NB4 (cell line): ENCODE measurements around the gene TFR2.

Experiments used
- DNase-seq: peaks from one replicate; pipeline ENCODE4 v3.0.0; 2010; ENCODE audit warnings: low read depth
- H3K4me3 ChIP-seq: one replicate; pipeline ENCODE4 v1.5.1; 2011; ENCODE audit warnings: mild to moderate bottlenecking, low read depth, low read length, moderate library complexity
- CTCF ChIP-seq: IDR thresholded peaks from one replicate; pipeline ENCODE4 v1.5.1; 2012; ENCODE audit warnings: low read depth, low read length
- MAX ChIP-seq: IDR thresholded peaks from 2 replicates; pipeline ENCODE4 v1.6.1; 2011; ENCODE audit warnings: low read depth, low read length
- MYC ChIP-seq: IDR thresholded peaks from 2 replicates; pipeline ENCODE4 v1.6.1; 2011; ENCODE audit warnings: low read depth, low read length
- POLR2A ChIP-seq: IDR thresholded peaks from 2 replicates; pipeline ENCODE4 v1.6.1; 2011; ENCODE audit warnings: mild to moderate bottlenecking; ENCODE audit not compliant: insufficient read length; ENCODE audit errors: extremely low read depth

TFR2 gene

DNA sequence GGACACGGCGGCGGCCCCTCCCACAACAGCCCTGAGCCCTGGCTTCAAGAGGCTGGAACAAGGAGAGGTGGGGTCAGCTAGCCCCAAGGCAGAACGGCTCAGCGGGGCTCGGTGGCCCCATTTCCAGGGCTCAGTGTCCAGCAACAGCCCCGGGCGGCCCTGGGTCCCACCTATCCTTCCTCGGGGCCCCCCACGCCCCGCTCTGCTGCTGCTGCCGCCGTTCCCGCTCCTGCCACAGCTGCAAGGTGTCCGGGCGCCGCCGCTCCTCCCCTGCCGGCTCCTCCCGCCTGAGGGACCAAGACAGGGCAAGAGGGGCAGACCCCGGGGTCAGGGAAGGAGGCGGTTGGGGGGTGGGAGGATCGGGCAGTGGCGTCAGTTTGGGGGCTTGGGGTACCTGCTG, 64.2 kb downstream of the TFR2 start:
- TF ChIP-seq MAX: no peak
- no peak for TF ChIP-seq CTCF
- no peak for TF ChIP-seq MYC
- TF ChIP-seq POLR2A: no peak
- no peak for DNase-seq
- H3K4me3 ChIP-seq: no peak overlapping the region

- TF ChIP-seq CTCF: no peak
- DNase-seq: no peak
- no peak overlapping the region for H3K4me3 ChIP-seq
These were observed 64.9 kb downstream of the TFR2 start for GRCh38 chr7:100576384-100576993.

GRCh38 chr7:100575746-100576383, 65.5 kb downstream of the TFR2 start:
- no peak overlapping the region for H3K4me3 ChIP-seq
- no peak for TF ChIP-seq MYC
- no peak for TF ChIP-seq CTCF
- TF ChIP-seq POLR2A: no peak
- TF ChIP-seq MAX: no peak
- no peak for DNase-seq

DNA sequence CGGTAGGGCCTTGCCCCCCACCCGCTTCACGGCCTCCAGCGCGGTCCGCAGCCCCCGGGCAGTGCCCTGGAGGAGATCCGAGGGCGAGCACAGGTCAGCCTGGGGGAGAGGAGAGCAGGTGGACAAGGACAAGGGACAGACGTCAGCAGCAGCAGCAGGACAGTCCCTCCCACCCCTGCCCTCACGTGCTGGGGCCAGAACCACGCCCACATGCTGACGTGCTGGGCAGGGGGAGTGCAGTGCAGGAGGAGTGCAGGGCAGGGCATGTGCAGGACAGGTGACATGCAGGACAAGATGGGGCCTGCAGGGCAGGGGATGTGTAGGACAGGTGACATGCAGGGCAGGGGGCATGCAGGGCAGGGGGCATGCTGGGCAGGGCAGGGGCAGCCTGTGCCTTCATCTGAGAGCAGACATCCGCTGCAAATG, 66.1 kb downstream of the TFR2 start:
- TF ChIP-seq MYC: no peak
- no peak for TF ChIP-seq CTCF
- no peak for TF ChIP-seq POLR2A
- TF ChIP-seq MAX: no peak
- no peak overlapping the region for H3K4me3 ChIP-seq
- DNase-seq: no peak

DNA sequence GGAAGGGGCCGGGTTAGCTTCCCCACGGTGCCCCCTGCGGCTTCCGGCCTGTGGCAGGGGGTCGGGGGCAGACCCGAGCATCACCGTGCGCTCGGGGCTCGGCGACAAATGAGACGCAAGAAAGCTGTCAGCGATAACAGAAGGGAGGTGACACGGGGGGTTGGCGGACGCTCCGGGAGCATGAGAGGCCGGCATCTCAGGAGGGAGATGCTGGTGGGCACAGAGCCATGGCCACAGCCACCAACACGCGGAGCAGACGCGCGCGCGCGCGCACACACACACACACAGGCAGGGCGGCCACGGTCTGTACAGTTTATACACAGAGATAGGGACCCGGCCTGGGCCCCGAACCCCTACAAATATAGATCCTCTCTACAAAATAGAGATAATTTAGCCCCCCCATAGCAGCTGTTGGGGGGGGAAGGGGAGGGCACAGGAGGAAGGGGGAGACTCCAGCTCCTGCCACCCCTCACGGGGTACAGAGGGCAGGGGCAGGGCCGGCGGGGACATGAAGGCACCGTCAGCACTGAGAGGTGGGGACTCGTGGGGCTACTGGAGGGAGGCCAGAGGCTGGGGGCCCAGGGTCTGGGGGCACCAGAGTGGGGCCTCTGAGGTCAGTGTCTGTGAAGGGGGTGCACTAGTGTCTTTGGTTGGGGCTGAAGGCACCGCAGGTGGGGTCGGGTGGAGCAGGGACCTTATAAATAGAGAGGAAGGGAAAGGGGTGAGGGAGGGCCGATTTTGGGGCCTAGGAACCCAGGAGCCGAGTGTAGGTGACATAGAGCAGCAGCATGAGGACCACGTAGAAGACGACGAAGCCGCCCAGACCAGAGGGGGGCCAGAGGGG, 66.8 kb downstream of the TFR2 start:
- no peak for DNase-seq
- no peak overlapping the region for H3K4me3 ChIP-seq
- TF ChIP-seq POLR2A: no peak
- TF ChIP-seq CTCF: no peak
- TF ChIP-seq MAX: no peak
- TF ChIP-seq MYC: no peak
